SK-N-SH (cell line): ENCODE measurements around the gene GNG14. TPM values are rescaled to one million over a fixed set of nuclear protein-coding genes. Genes with fewer than 3 reads are reported as not detected.
"Not testable (repeated sequence)": the region's sequence is repeated elsewhere in the genome, so short reads cannot be mapped to it uniquely, and the experiment has no call there.

Experiments
- CTCF ChIA-PET: fragments of 300-600, 350-600 bp; formaldehyde crosslinking; extraction: SDS; loops from one replicate; lab custom pipeline; 2021; lab: Yijun Ruan, JAX
- POLR2A ChIA-PET: fragments of 350-600 bp; sonication (Branson Sonifier 250); formaldehyde crosslinking; extraction: SDS; loops from one replicate; lab custom pipeline; 2020; ENCODE audit warnings: antibody characterized with exemption, inconsistent platforms; lab: Yijun Ruan, JAX
- DNase-seq: peaks from one replicate; pipeline ENCODE4 v3.0.0; 2012
- H2AFZ ChIP-seq: fragments of 200-600 bp; sonication (generic); 2 replicates; pipeline ENCODE4 v1.8.1; 2016; ENCODE audit warnings: antibody characterized with exemption, mild to moderate bottlenecking, low read depth
- H3F3A ChIP-seq: fragments of 200-600 bp; sonication (generic); replicated peaks from 2 replicates; pipeline ENCODE3; 2016; ENCODE audit warnings: antibody characterized with exemption, mild to moderate bottlenecking; ENCODE audit not compliant: insufficient read depth
- H3K27ac ChIP-seq, 2 experiments: fragments of 200-500 bp in 1 of 2; fragments of 200-600 bp in 1 of 2; sonication (Bioruptor generic) in 1 of 2; sonication (generic), shearing (Covaris generic) in 1 of 2; 2 replicates each; pipeline versions ENCODE4 v1.5.1 to v1.6.1; 2014 to 2016; ENCODE audit warnings: low read depth in 2 of 2, inconsistent platforms in 1 of 2, low read length in 1 of 2, mild to moderate bottlenecking in 1 of 2, mixed read lengths in 1 of 2
- H3K27me3 ChIP-seq: fragments of 200-600 bp; sonication (generic), shearing (Covaris generic); 2 replicates; pipeline ENCODE4 v1.6.1; 2016; ENCODE audit warnings: mixed run types; ENCODE audit not compliant: insufficient read depth
- H3K36me3 ChIP-seq, 2 experiments: fragments of 200-500 bp in 1 of 2; fragments of 200-600 bp in 1 of 2; sonication (Bioruptor generic) in 1 of 2; sonication (generic) in 1 of 2; replicated peaks in 1 of 2; 2 replicates each; pipeline versions ENCODE3 to v1.5.1; 2014 to 2016; ENCODE audit warnings: low read length in 1 of 2, mild to moderate bottlenecking in 1 of 2; ENCODE audit not compliant: insufficient read depth in 2 of 2, control insufficient read depth in 1 of 2
- H3K4me1 ChIP-seq, 2 experiments: fragments of 200-500 bp in 1 of 2; fragments of 200-600 bp in 1 of 2; sonication (Bioruptor generic) in 1 of 2; sonication (generic), shearing (Covaris generic) in 1 of 2; 2 replicates each; pipeline versions ENCODE4 v1.5.1 to v1.6.1; 2014 to 2016; ENCODE audit warnings: low read depth in 1 of 2, low read length in 1 of 2, mixed run types in 1 of 2; ENCODE audit not compliant: insufficient read depth in 2 of 2, control insufficient read depth in 1 of 2
- H3K4me2 ChIP-seq: fragments of 200-600 bp; sonication (generic), shearing (Covaris generic); 2 replicates; pipeline ENCODE4 v1.6.1; 2017; ENCODE audit warnings: mixed run types
- H3K4me3 ChIP-seq, 2 experiments: fragments of 200-500 bp in 1 of 2; fragments of 200-600 bp in 1 of 2; sonication (Bioruptor generic) in 1 of 2; sonication (generic), shearing (Covaris generic) in 1 of 2; 2 replicates each; pipeline versions ENCODE4 v1.5.1 to v1.8.1; 2014 to 2016; ENCODE audit warnings: low read depth in 2 of 2, inconsistent platforms in 1 of 2, low read length in 1 of 2, mild to moderate bottlenecking in 1 of 2, mixed read lengths in 1 of 2, moderate library complexity in 1 of 2
- H3K79me2 ChIP-seq: fragments of 200-600 bp; sonication (generic); 2 replicates; pipeline ENCODE4 v1.8.1; 2017; ENCODE audit warnings: mild to moderate bottlenecking; ENCODE audit not compliant: insufficient read depth
- H3K9ac ChIP-seq: fragments of 200-600 bp; sonication (generic); 2 replicates; pipeline ENCODE4 v1.6.1; 2017; ENCODE audit warnings: mixed run types
- H3K9me2 ChIP-seq: fragments of 200-600 bp; sonication (generic); 2 replicates; pipeline ENCODE4 v1.6.1; 2017; ENCODE audit warnings: mixed run types
- H3K9me3 ChIP-seq: fragments of 200-600 bp; sonication (generic); 2 replicates; pipeline ENCODE4 v1.6.1; 2017; ENCODE audit warnings: mixed run types, mild to moderate bottlenecking, moderate library complexity
- H4K20me1 ChIP-seq: fragments of 200-600 bp; sonication (generic); 2 replicates; pipeline ENCODE4 v1.6.1; 2017; ENCODE audit warnings: mild to moderate bottlenecking, mixed run types; ENCODE audit not compliant: insufficient read depth
- EP300 ChIP-seq, 2 experiments: IDR thresholded peaks; 2 replicates each; pipeline versions ENCODE4 v1.4.0 to v1.6.1; 2012; ENCODE audit warnings: borderline replicate concordance in 1 of 2, low read depth in 1 of 2, low read length in 1 of 2
- FOXM1 ChIP-seq: IDR thresholded peaks from 2 replicates; pipeline ENCODE4 v1.4.0; 2012; ENCODE audit warnings: low read depth, mild to moderate bottlenecking
- MEF2A ChIP-seq: IDR thresholded peaks from 2 replicates; pipeline ENCODE4 v1.4.0; 2012; ENCODE audit warnings: low read depth, borderline replicate concordance
- NFIC ChIP-seq: IDR thresholded peaks from 2 replicates; pipeline ENCODE4 v1.4.0; 2012; ENCODE audit warnings: borderline replicate concordance
- SIN3A ChIP-seq: IDR thresholded peaks from 2 replicates; pipeline ENCODE4 v1.6.1; 2012; ENCODE audit warnings: low read depth, mild to moderate bottlenecking, low read length, moderate library complexity, borderline replicate concordance
- TCF12 ChIP-seq: IDR thresholded peaks from 2 replicates; pipeline ENCODE4 v1.4.0; 2012
- TEAD4 ChIP-seq: IDR thresholded peaks from 2 replicates; pipeline ENCODE4 v1.4.0; 2012; ENCODE audit warnings: mild to moderate bottlenecking, borderline replicate concordance; ENCODE audit not compliant: insufficient read depth
- WGBS: methylation state at CpG from one replicate; pipeline ENCODE4 v1.1.6; 2017; ENCODE audit warnings: low lambda C conversion rate; 5-methylcytosine and 5-hydroxymethylcytosine counted together
- polyA plus RNA-seq, 3 experiments: library from polyadenylated mRNA; depleted of rRNA; stranded (reverse); fragments of >200 nt; gene quantifications; 2 replicates each; pipeline ENCODE4 v1.2.3, GENCODE V29; 2012
- TF ChIP-seq, protein P1 (sequence below): fragments of 150-350 bp; IDR thresholded peaks from 2 replicates; pipeline ENCODE4 v1.6.1; 2017; ENCODE audit warnings: antibody characterized with exemption, low read length, low read depth, borderline replicate concordance
- TF ChIP-seq, protein P2 (sequence below): IDR thresholded peaks from 2 replicates; pipeline ENCODE4 v1.4.0; 2012; ENCODE audit warnings: low read depth, borderline replicate concordance

Gene GNG14
- polyA plus RNA-seq, 1 of the 3 experiments (the other 2 are of a cell fraction): not detected

DNA sequence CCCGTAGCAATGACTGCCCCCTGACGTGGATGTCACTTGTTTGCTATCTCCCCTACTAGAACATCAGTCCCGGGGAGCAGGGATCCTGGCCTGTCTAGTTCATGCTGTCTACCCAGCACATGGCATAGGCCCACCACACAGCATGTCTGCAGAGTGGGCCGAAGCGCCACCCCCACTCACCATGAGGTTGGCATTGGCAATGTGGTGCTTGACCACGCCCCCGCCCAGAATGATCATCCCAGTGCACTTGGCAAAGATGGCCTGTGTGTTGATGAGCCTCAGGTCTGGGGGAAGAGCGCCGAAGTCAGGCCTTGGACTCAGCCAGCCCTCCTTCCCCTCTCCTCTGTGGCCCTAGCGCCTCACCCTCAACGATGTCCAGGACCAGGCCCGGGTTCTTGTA, 10.9 kb upstream of the GNG14 start:
- no peak overlapping the region for H3K4me2 ChIP-seq
- peaks cover 35% of the 10 kb centered on the region; the same call in 1 of the 2 replicates for H3K79me2 ChIP-seq
- CTCF ChIA-PET: interaction anchor here (0.6 to 2.2 kb wide), 18 partner anchors 8 to 617 kb away, joined by 3 to 11 read pairs (median 4); partner anchors contain the start of genes FBXW9, MAN2B1, WDR83 and ZNF490
- 96% methylated on average over 7 of the region's 12 CpGs for WGBS
- H3F3A ChIP-seq: peaks cover 17% of the 10 kb centered on the region
- no peaks in the 10 kb centered on the region for H3K9me2 ChIP-seq
- no peak overlapping the region for H3K9ac ChIP-seq
- no peaks in the 10 kb centered on the region for H3K9me3 ChIP-seq
- H3K36me3 ChIP-seq: peaks cover 43 to 46% of the 10 kb centered on the region in 2 experiments
- peaks cover 0 to 4% of the 10 kb centered on the region in 2 experiments; a peak in 1 of 4 replicates for H3K4me1 ChIP-seq
- H3K4me3 ChIP-seq: no peak overlapping the region
- TF ChIP-seq MEF2A (no peak), TEAD4 (no peak), SIN3A (no peak), EP300 (IDR thresholded peaks at IDR 0.05; ENCODE audit: borderline replicate concordance in 1 of 2, low read depth in 1 of 2, low read length in 1 of 2) (no peak), NFIC (no peak), FOXM1 (no peak), TCF12 (no peak)
- TF ChIP-seq, protein P1, sequence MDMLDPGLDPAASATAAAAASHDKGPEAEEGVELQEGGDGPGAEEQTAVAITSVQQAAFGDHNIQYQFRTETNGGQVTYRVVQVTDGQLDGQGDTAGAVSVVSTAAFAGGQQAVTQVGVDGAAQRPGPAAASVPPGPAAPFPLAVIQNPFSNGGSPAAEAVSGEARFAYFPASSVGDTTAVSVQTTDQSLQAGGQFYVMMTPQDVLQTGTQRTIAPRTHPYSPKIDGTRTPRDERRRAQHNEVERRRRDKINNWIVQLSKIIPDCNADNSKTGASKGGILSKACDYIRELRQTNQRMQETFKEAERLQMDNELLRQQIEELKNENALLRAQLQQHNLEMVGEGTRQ: no peak
- TF ChIP-seq, protein P2, sequence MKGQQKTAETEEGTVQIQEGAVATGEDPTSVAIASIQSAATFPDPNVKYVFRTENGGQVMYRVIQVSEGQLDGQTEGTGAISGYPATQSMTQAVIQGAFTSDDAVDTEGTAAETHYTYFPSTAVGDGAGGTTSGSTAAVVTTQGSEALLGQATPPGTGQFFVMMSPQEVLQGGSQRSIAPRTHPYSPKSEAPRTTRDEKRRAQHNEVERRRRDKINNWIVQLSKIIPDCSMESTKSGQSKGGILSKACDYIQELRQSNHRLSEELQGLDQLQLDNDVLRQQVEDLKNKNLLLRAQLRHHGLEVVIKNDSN: no peak
- no peaks in the 10 kb centered on the region for H3K27me3 ChIP-seq
- POLR2A ChIA-PET: interaction anchor here (0.6 to 1.4 kb wide), 2 partner anchors 11 to 41 kb away, joined by 5 to 6 read pairs; partner anchors contain the start of genes MAN2B1 and WDR83
- no peak overlapping the region for H3K27ac ChIP-seq
- H2AFZ ChIP-seq: no peak overlapping the region
- DNase-seq: no peak
- peaks cover 12% of the 10 kb centered on the region for H4K20me1 ChIP-seq

DNA sequence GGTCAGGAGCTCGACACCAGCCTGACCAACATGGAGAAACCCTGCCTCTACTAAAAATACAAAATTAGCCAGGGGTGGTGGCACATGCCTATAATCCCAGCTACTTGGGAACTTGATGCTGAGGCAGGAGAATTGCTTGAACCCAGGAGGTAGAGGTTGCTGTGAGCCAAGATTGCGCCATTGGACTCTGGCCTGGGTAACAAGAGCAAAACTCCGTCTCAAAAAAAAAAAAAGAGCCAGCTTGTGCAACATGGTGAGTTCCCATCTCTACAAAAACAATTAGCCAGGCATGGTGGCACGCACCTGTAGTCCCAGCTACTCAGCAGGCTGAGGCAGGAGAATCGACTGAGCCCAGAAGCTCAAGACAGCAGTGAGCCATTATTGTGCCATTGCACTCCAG, 9.8 kb upstream of the GNG14 start:
- not testable (repeated sequence) for H3K4me1 ChIP-seq, H3K9ac ChIP-seq, H3K9me3 ChIP-seq, H3K4me2 ChIP-seq, H3K4me3 ChIP-seq, H3K27me3 ChIP-seq, DNase-seq, H3K9me2 ChIP-seq, H3K27ac ChIP-seq, H2AFZ ChIP-seq
- POLR2A ChIA-PET: interaction anchor here (1.1 kb wide), 1 partner anchor 9 kb away, joined by 4 read pairs; a partner anchor contains a TSS
- CTCF ChIA-PET: interaction anchor here (0.9 to 2.2 kb wide), 7 partner anchors 8 to 170 kb away, joined by 3 to 11 read pairs (median 4); partner anchors contain the start of gene MAN2B1
- Histone ChIP-seq H3K36me3 (peaks cover 41 to 43% of the 10 kb centered on the region in 2 experiments), H3K79me2 (peaks cover 35% of the 10 kb centered on the region; the same call in 1 of the 2 replicates), H3F3A (peaks cover 15% of the 10 kb centered on the region), H4K20me1 (peaks cover 12% of the 10 kb centered on the region)
- 96% methylated on average over 5 of the region's 5 CpGs for WGBS
